H1 (cell line): ENCODE data around the gene GPANK1.
"Not testable (repeated sequence)": the region's sequence is repeated elsewhere in the genome, so short reads cannot be mapped to it uniquely, and the experiment has no call there.

ENCODE experiments used
- TAF1 ChIP-seq: IDR thresholded peaks from 2 replicates; pipeline ENCODE4 v1.6.1; 2011; ENCODE audit warnings: mild to moderate bottlenecking, low read depth, low read length
- ZNF274 ChIP-seq: IDR thresholded peaks from 2 replicates; pipeline ENCODE4 v1.7.0; 2012; ENCODE audit warnings: low read length, borderline replicate concordance; ENCODE audit errors: extremely low read depth

DNA sequence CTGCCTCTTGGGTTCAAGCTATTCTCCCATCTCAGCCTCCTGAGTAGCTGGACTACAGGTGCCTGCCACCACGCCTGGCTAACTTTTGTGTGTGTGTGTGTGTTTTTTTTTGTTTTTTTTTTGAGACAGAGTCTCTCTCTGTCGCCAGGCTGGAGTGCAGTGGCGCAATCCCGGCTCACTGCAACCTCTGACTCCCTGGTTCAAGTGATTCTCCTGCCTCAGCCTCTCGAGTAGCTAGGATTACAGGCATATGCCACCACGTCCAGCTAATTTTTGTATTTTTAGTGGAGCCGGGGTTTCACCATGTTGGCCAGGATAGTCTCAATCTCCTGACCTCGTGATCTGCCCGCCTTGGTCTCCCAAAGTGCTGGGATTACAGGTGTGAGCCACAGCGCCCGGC is 44.4 kb upstream of the GPANK1 start:
- TF ChIP-seq ZNF274, TAF1: not testable (repeated sequence)
